PC-3 (cell line): Measurements from ENCODE around the gene P3H2. TPM values are rescaled to one million over a fixed set of nuclear protein-coding genes. Genes with fewer than 3 reads are reported as not detected.

ENCODE experiments used
- ATAC-seq: fragments of 200-7000 bp; cut with Tn5 transposase; 2 replicates; pipeline ENCODE4 v1.9.1; 2020; ENCODE audit warnings: mild to moderate bottlenecking, moderate library complexity
- BruUV-seq: library from RNA; stranded (reverse); fragments of 400-500 nt; replicated peaks from 2 replicates; lab custom pipeline; 2021; lab: Mats Ljungman, UMichigan
- CTCF ChIA-PET: fragments of 300-600 bp; sonication (Branson Sonifier 250); formaldehyde crosslinking; loops from one replicate; lab custom pipeline; 2022; ENCODE audit warnings: antibody characterized with exemption; lab: Charles Lee
- POLR2A ChIA-PET: fragments of 300-600 bp; sonication (Branson Sonifier 250); formaldehyde crosslinking; loops from one replicate; lab custom pipeline; 2022; ENCODE audit warnings: antibody characterized with exemption; ENCODE audit not compliant: unreplicated experiment; lab: Charles Lee
- DNase-seq: peaks from one replicate; pipeline ENCODE4 v3.0.0-alpha.2; 2015
- H2AFZ ChIP-seq: fragments of 300-600 bp; sonication (generic); 2 replicates; pipeline ENCODE4 v1.6.0; 2016; ENCODE audit warnings: antibody characterized with exemption, low read length
- H3F3A ChIP-seq: fragments of 300-600 bp; sonication (generic); one replicate; pipeline ENCODE4 v1.6.0; 2017; ENCODE audit warnings: antibody characterized with exemption, low read length, control low read depth, mild to moderate bottlenecking; ENCODE audit not compliant: unreplicated experiment
- H3K27ac ChIP-seq: fragments of 300-600 bp; sonication (generic); 2 replicates; pipeline ENCODE4 v1.5.1; 2016; ENCODE audit warnings: mild to moderate bottlenecking, low read length
- H3K27me3 ChIP-seq: fragments of 300-600 bp; sonication (generic); 2 replicates; pipeline ENCODE4 v1.6.1; 2016; ENCODE audit warnings: low read length, mixed read lengths
- H3K36me3 ChIP-seq: fragments of 300-600 bp; sonication (generic); 2 replicates; pipeline ENCODE4 v1.6.1; 2016; ENCODE audit warnings: low read depth, mixed run types, low read length, mixed read lengths
- H3K4me1 ChIP-seq: fragments of 300-600 bp; sonication (generic); 2 replicates; pipeline ENCODE4 v1.5.1; 2016; ENCODE audit warnings: low read length; ENCODE audit not compliant: insufficient read depth
- H3K4me2 ChIP-seq: fragments of 300-600 bp; sonication (generic); 2 replicates; pipeline ENCODE4 v1.6.0; 2016; ENCODE audit warnings: low read length
- H3K4me3 ChIP-seq: fragments of 300-600 bp; sonication (generic); 2 replicates; pipeline ENCODE4 v1.5.1; 2016; ENCODE audit warnings: mild to moderate bottlenecking, low read length, mixed read lengths
- H3K79me2 ChIP-seq: fragments of 300-600 bp; sonication (generic); 2 replicates; pipeline ENCODE4 v1.6.1; 2017; ENCODE audit warnings: low read length, mixed read lengths
- H3K9ac ChIP-seq: fragments of 300-600 bp; sonication (generic); 2 replicates; pipeline ENCODE4 v1.6.0; 2016; ENCODE audit warnings: mild to moderate bottlenecking, low read length
- H3K9me2 ChIP-seq: fragments of 300-600 bp; sonication (generic); replicated peaks from 2 replicates; pipeline ENCODE4 v1.6.1; 2016; ENCODE audit warnings: mixed run types, low read length, mixed read lengths
- H3K9me3 ChIP-seq: fragments of 300-600 bp; sonication (generic); 2 replicates; pipeline ENCODE4 v1.6.1; 2016; ENCODE audit warnings: low read length, mixed read lengths
- H4K20me1 ChIP-seq: fragments of 300-600 bp; sonication (generic); 2 replicates; pipeline ENCODE4 v1.6.1; 2016; ENCODE audit warnings: low read length, mixed read lengths
- CTCF ChIP-seq: fragments of 300-600 bp; sonication (generic); conservative IDR thresholded peaks from 2 replicates; pipeline ENCODE4 v1.5.1; 2017; ENCODE audit warnings: antibody characterized with exemption, low read depth, mild to moderate bottlenecking, low read length
- EZH2 ChIP-seq: fragments of 300-600 bp; sonication (generic); IDR thresholded peaks from one replicate; pipeline ENCODE4 v1.6.1; 2017; ENCODE audit warnings: antibody characterized with exemption, mild to moderate bottlenecking, low read length; ENCODE audit not compliant: unreplicated experiment
- EZH2phosphoT487 ChIP-seq: fragments of 300-600 bp; sonication (generic); IDR thresholded peaks from 2 replicates; pipeline ENCODE4 v1.6.1; 2018; ENCODE audit warnings: mild to moderate bottlenecking, antibody characterized with exemption, low read length, borderline replicate concordance
- intact Hi-C: fragments of 100-400 bp; cut with micrococcal nuclease; formaldehyde crosslinking; loops from 2 replicates; pipeline ENCODE4 v1.9.0; 2023
- total RNA-seq: library from RNA; depleted of rRNA; stranded (reverse); fragments of >200 nt; gene quantifications from 2 replicates; pipeline ENCODE4 v1.2.3, GENCODE V29; 2014

Gene P3H2
- total RNA-seq, 1 experiment from 2014 or later: 4.5 TPM

- Histone ChIP-seq H3K4me1 (no peaks in the 10 kb centered on the region; the same call in 1 of the 2 replicates), H3K9me3 (no peaks in the 10 kb centered on the region), H4K20me1 (no peaks in the 10 kb centered on the region), H3K4me3 (no peak overlapping the region), H3K27me3 (no peaks in the 10 kb centered on the region), H3K4me2 (no peak overlapping the region), H3K27ac (no peak overlapping the region), H3K79me2 (no peaks in the 10 kb centered on the region), H3K9me2 (no peaks in the 10 kb centered on the region), H3K36me3 (no peaks in the 10 kb centered on the region), H3F3A (no peaks in the 10 kb centered on the region), H3K9ac (no peak overlapping the region), H2AFZ (no peak overlapping the region)
- CTCF ChIA-PET: no interaction called here
- ATAC-seq (no peak), DNase-seq (no peak)
- POLR2A ChIA-PET: no interaction called here
- TF ChIP-seq CTCF (no peak), EZH2 (no peak), EZH2phosphoT487 (no peak)
- intact Hi-C loops: no loop called here
- BruUV-seq: no TSS peak
Observed at GRCh38 chr3:190130696-190131095, 10.0 kb upstream of the P3H2 start.

GRCh38 chr3:190130037-190130436 is 9.3 kb upstream of the P3H2 start:
- no peaks in the 10 kb centered on the region for H3K27me3 ChIP-seq
- DNase-seq (no peak), ATAC-seq (no peak)
- H3K27ac ChIP-seq: no peak overlapping the region
- H3K4me2 ChIP-seq: no peak overlapping the region
- H4K20me1 ChIP-seq: no peaks in the 10 kb centered on the region
- ChIA-PET CTCF (no interaction called here), POLR2A (no interaction called here)
- H3K9ac ChIP-seq: no peak overlapping the region
- no peaks in the 10 kb centered on the region for H3F3A ChIP-seq
- H3K79me2 ChIP-seq: no peaks in the 10 kb centered on the region
- TF ChIP-seq EZH2phosphoT487 (no peak), EZH2 (no peak), CTCF (no peak)
- no peaks in the 10 kb centered on the region for H3K36me3 ChIP-seq
- no peaks in the 10 kb centered on the region for H3K9me2 ChIP-seq
- no peaks in the 10 kb centered on the region; the same call in 1 of the 2 replicates for H3K4me1 ChIP-seq
- H3K9me3 ChIP-seq: no peaks in the 10 kb centered on the region
- no peak overlapping the region for H2AFZ ChIP-seq
- H3K4me3 ChIP-seq: no peak overlapping the region
- no TSS peak for BruUV-seq
- intact Hi-C loops: no loop called here

GRCh38 chr3:190127797-190128196 is 7.1 kb upstream of the P3H2 start:
- no peaks in the 10 kb centered on the region for H3K9me2 ChIP-seq
- TF ChIP-seq EZH2: no peak
- no peak for TF ChIP-seq CTCF
- no peak for TF ChIP-seq EZH2phosphoT487
- intact Hi-C loops: no loop called here
- no peaks in the 10 kb centered on the region; the same call in 1 of the 2 replicates for H3K4me1 ChIP-seq
- H2AFZ ChIP-seq: no peak overlapping the region
- BruUV-seq: no TSS peak
- ChIA-PET CTCF (no interaction called here), POLR2A (no interaction called here)
- no peak for ATAC-seq
- no peaks in the 10 kb centered on the region for H3K36me3 ChIP-seq
- no peaks in the 10 kb centered on the region for H4K20me1 ChIP-seq
- no peaks in the 10 kb centered on the region for H3K79me2 ChIP-seq
- H3K27me3 ChIP-seq: no peaks in the 10 kb centered on the region
- H3K4me3 ChIP-seq: no peak overlapping the region
- DNase-seq: no peak
- no peaks in the 10 kb centered on the region for H3F3A ChIP-seq
- H3K9me3 ChIP-seq: no peaks in the 10 kb centered on the region
- no peak overlapping the region for H3K27ac ChIP-seq
- H3K9ac ChIP-seq: no peak overlapping the region
- H3K4me2 ChIP-seq: no peak overlapping the region
